Duodenal mucosa (tissue), 2 donors: ENCODE results near the gene G6PD.
"Not testable (repeated sequence)": the region's sequence is repeated elsewhere in the genome, so short reads cannot be mapped to it uniquely, and the experiment has no call there.

Experiments
- H3K27ac ChIP-seq: one replicate; pipeline ENCODE4 v1.7.0; 2013; ENCODE audit warnings: low read depth, low read length
- H3K27me3 ChIP-seq, 2 donors: one replicate each; pipeline ENCODE4 v1.7.0; 2013; ENCODE audit warnings: low read length in 2 of 2, control low read depth in 1 of 2; ENCODE audit not compliant: insufficient read depth in 2 of 2, control insufficient read depth in 1 of 2
- H3K36me3 ChIP-seq, 2 donors: one replicate each; pipeline ENCODE4 v1.7.0; 2013; ENCODE audit warnings: low read length in 2 of 2, control low read depth in 1 of 2; ENCODE audit not compliant: insufficient read depth in 2 of 2, control insufficient read depth in 1 of 2
- H3K4me1 ChIP-seq, 2 donors: one replicate each; pipeline ENCODE4 v1.7.0; 2013; ENCODE audit warnings: low read length in 2 of 2, control low read depth in 1 of 2; ENCODE audit not compliant: insufficient read depth in 2 of 2, control insufficient read depth in 1 of 2
- H3K4me3 ChIP-seq, 2 donors: one replicate each; pipeline ENCODE4 v1.7.0; 2013; ENCODE audit warnings: low read length in 2 of 2, low read depth in 1 of 2
- H3K9ac ChIP-seq, 2 donors: one replicate each; pipeline ENCODE4 v1.7.0; 2013; ENCODE audit warnings: low read length in 2 of 2, low read depth in 1 of 2
- H3K9me3 ChIP-seq, 2 donors: one replicate each; pipeline ENCODE4 v1.7.0; 2013; ENCODE audit warnings: low read length in 2 of 2, control low read depth in 1 of 2; ENCODE audit not compliant: control insufficient read depth in 1 of 2

G6PD gene

GRCh38 chrX:154570361-154570760 lies 23.7 kb upstream of the G6PD start:
- not testable (repeated sequence) for H3K27ac ChIP-seq, H3K27me3 ChIP-seq, H3K4me3 ChIP-seq, H3K4me1 ChIP-seq, H3K9me3 ChIP-seq, H3K36me3 ChIP-seq, H3K9ac ChIP-seq

- H3K27me3 ChIP-seq, H3K4me1 ChIP-seq, H3K36me3 ChIP-seq, H3K4me3 ChIP-seq, H3K27ac ChIP-seq, H3K9me3 ChIP-seq, H3K9ac ChIP-seq: not testable (repeated sequence)
Measured at GRCh38 chrX:154562295-154562694, 15.6 kb upstream of the G6PD start.

GRCh38 chrX:154560326-154560725 lies 13.7 kb upstream of the G6PD start:
- not testable (repeated sequence) for H3K4me1 ChIP-seq, H3K27ac ChIP-seq, H3K4me3 ChIP-seq, H3K36me3 ChIP-seq, H3K9me3 ChIP-seq, H3K27me3 ChIP-seq, H3K9ac ChIP-seq

GRCh38 chrX:154558896-154559295 lies 12.2 kb upstream of the G6PD start:
- not testable (repeated sequence) for H3K4me1 ChIP-seq, H3K4me3 ChIP-seq, H3K9ac ChIP-seq, H3K36me3 ChIP-seq, H3K27ac ChIP-seq, H3K9me3 ChIP-seq, H3K27me3 ChIP-seq

- not testable (repeated sequence) for H3K27ac ChIP-seq, H3K4me3 ChIP-seq, H3K36me3 ChIP-seq, H3K27me3 ChIP-seq, H3K4me1 ChIP-seq, H3K9me3 ChIP-seq, H3K9ac ChIP-seq
Measured at GRCh38 chrX:154558060-154558690, 11.5 kb upstream of the G6PD start.

GRCh38 chrX:154552112-154552806 lies 5.6 kb upstream of the G6PD start:
- H3K4me3 ChIP-seq, H3K27ac ChIP-seq, H3K9me3 ChIP-seq, H3K27me3 ChIP-seq, H3K4me1 ChIP-seq, H3K9ac ChIP-seq: not testable (repeated sequence)
- H3K36me3 ChIP-seq = peaks cover 0 to 19% of the 10 kb centered on the region in 2 donors

- H3K36me3 ChIP-seq = peaks cover 0 to 19% of the 10 kb centered on the region in 2 donors
- H3K4me1 ChIP-seq = peaks cover 9 to 13% of the 10 kb centered on the region in 2 donors
- H3K9me3 ChIP-seq = no peaks in the 10 kb centered on the region
- no peaks in the 10 kb centered on the region for H3K27me3 ChIP-seq
- H3K27ac ChIP-seq = no peak overlapping the region
- no peak overlapping the region for H3K9ac ChIP-seq
- H3K4me3 ChIP-seq = no peak overlapping the region
Measured at GRCh38 chrX:154549766-154550165, 3.1 kb upstream of the G6PD start.

GRCh38 chrX:154548028-154548316 lies 1.3 kb upstream of the G6PD start:
- H3K27me3 ChIP-seq = no peaks in the 10 kb centered on the region
- peaks cover 0 to 7% of the 10 kb centered on the region in 2 donors for H3K36me3 ChIP-seq
- peak overlapping the region; percentile 91 to 96 for H3K4me3 ChIP-seq
- no peaks in the 10 kb centered on the region for H3K9me3 ChIP-seq
- peak overlapping the region; percentile 84 for H3K9ac ChIP-seq
- H3K27ac ChIP-seq = peak overlapping the region; percentile 81
- peaks cover 9 to 13% of the 10 kb centered on the region in 2 donors for H3K4me1 ChIP-seq

GRCh38 chrX:154547245-154548027 lies 790 bp upstream of the G6PD start, which contains the start of gene IKBKG:
Gene IKBKG, plus strand, starts transcription at chrX:154547620. Its CDS starts 4,383 bp downstream, at chrX:154552003.
- Histone ChIP-seq H3K27ac (peak within 1 kb of the TSS; percentile 81), H3K4me3 (peak within 1 kb of the TSS; percentile 91 to 96), H3K27me3 (no peaks in the 10 kb centered on the region), H3K9ac (peak within 1 kb of the TSS; percentile 84), H3K36me3 (peaks cover 0 to 6% of the 10 kb centered on the region in 2 donors), H3K9me3 (no peaks in the 10 kb centered on the region), H3K4me1 (peaks cover 9 to 13% of the 10 kb centered on the region in 2 donors)

- no peak overlapping the region for H3K27ac ChIP-seq
- H3K36me3 ChIP-seq = peaks cover 0 to 3% of the 10 kb centered on the region in 2 donors
- peaks cover 9 to 17% of the 10 kb centered on the region in 2 donors for H3K4me1 ChIP-seq
- H3K27me3 ChIP-seq = no peaks in the 10 kb centered on the region
- no peaks in the 10 kb centered on the region for H3K9me3 ChIP-seq
- peak overlapping the region; percentile 63 for H3K9ac ChIP-seq
- peak overlapping the region; percentile 59 to 77 for H3K4me3 ChIP-seq
Measured at GRCh38 chrX:154545673-154546274, 872 bp downstream of the G6PD start.
